GM12892 (cell line): ENCODE measurements around the gene KLHDC7B.

Source experiments
- POLR2A ChIP-seq: IDR thresholded peaks from 2 replicates; pipeline ENCODE4 v1.6.1; 2011; ENCODE audit warnings: low read depth, low read length, control low read depth
- POLR2AphosphoS5 ChIP-seq: IDR thresholded peaks from 2 replicates; pipeline ENCODE4 v1.6.1; 2011; ENCODE audit warnings: low read depth, low read length, control low read depth
- TAF1 ChIP-seq: IDR thresholded peaks from 2 replicates; pipeline ENCODE4 v1.6.1; 2011; ENCODE audit warnings: low read depth, mild to moderate bottlenecking, control low read depth, low read length, borderline replicate concordance

GRCh38 chr22:50581950-50582492, 36.3 kb downstream of the KLHDC7B start:
- TF ChIP-seq POLR2A, result no peak
- no peak for TF ChIP-seq POLR2AphosphoS5
- TF ChIP-seq TAF1, result no peak
